GM21717 (cell line): ENCODE measurements around the gene SOWAHC.
A peak's percentile ranks its signal among the peaks of the same experiment; 100 is the strongest.
"Not testable (repeated sequence)": the region's sequence is repeated elsewhere in the genome, so short reads cannot be mapped to it uniquely, and the experiment has no call there.

Experiments used
- ATAC-seq: cut with Tn5 transposase; IDR thresholded peaks from one replicate; pipeline ENCODE4 v1.9.1; 2021; ENCODE audit warnings: mild to moderate bottlenecking, moderate library complexity; ENCODE audit not compliant: unreplicated experiment

SOWAHC gene

GRCh38 chr2:109613922-109614714 is at the start of gene SOWAHC, which contains the start of gene SEPTIN10:
Gene SOWAHC, plus strand, starts transcription at chr2:109614364. Its CDS starts 126 bp downstream, at chr2:109614490.
Gene SEPTIN10, minus strand, starts transcription at chr2:109613966. Its CDS starts 139 bp downstream, at chr2:109613827.
- peak; percentile 75 for ATAC-seq

- no peak for ATAC-seq
Measured at GRCh38 chr2:109575373-109575772, 38.8 kb upstream of the SOWAHC start.

GRCh38 chr2:109577630-109578029 is 36.5 kb upstream of the SOWAHC start:
- not testable (repeated sequence) for ATAC-seq

GRCh38 chr2:109582928-109583895 is 31.0 kb upstream of the SOWAHC start:
- no peak for ATAC-seq

GRCh38 chr2:109586687-109587086 is 27.5 kb upstream of the SOWAHC start:
- no peak for ATAC-seq

- ATAC-seq: no peak
Measured at GRCh38 chr2:109591206-109591605, 23.0 kb upstream of the SOWAHC start.

- ATAC-seq: no peak
Measured at GRCh38 chr2:109592905-109593304, 21.3 kb upstream of the SOWAHC start.

- no peak for ATAC-seq
Measured at GRCh38 chr2:109594246-109594885, 19.8 kb upstream of the SOWAHC start.

- ATAC-seq: no peak
Measured at GRCh38 chr2:109595644-109596043, 18.5 kb upstream of the SOWAHC start.

- ATAC-seq: no peak
Measured at GRCh38 chr2:109597283-109597682, 16.9 kb upstream of the SOWAHC start.

- no peak for ATAC-seq
Measured at GRCh38 chr2:109601783-109602182, 12.4 kb upstream of the SOWAHC start.

- no peak for ATAC-seq
Measured at GRCh38 chr2:109602617-109603188, 11.5 kb upstream of the SOWAHC start.

- ATAC-seq: no peak
Measured at GRCh38 chr2:109604597-109604996, 9.6 kb upstream of the SOWAHC start.

GRCh38 chr2:109607766-109608165 is 6.4 kb upstream of the SOWAHC start:
- no peak for ATAC-seq

- ATAC-seq: no peak
Measured at GRCh38 chr2:109609352-109610024, 4.7 kb upstream of the SOWAHC start.

- ATAC-seq: no peak
Measured at GRCh38 chr2:109611467-109612095, 2.6 kb upstream of the SOWAHC start.

- peak; percentile 34 for ATAC-seq
Measured at GRCh38 chr2:109613081-109613921, 863 bp upstream of the SOWAHC start.

GRCh38 chr2:109614715-109615636 is 812 bp downstream of the SOWAHC start:
- ATAC-seq: no peak
